ENCODE measurements around the gene PFDN1. TPM values are rescaled to one million over a fixed set of nuclear protein-coding genes. Genes with fewer than 3 reads are reported as not detected.

PFDN1 gene, protein sequence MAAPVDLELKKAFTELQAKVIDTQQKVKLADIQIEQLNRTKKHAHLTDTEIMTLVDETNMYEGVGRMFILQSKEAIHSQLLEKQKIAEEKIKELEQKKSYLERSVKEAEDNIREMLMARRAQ
- polyA plus RNA-seq: 147 and 159 TPM in 2 replicates
- 70.1 and 86.4 TPM in 2 replicates for polyA minus RNA-seq

DNA sequence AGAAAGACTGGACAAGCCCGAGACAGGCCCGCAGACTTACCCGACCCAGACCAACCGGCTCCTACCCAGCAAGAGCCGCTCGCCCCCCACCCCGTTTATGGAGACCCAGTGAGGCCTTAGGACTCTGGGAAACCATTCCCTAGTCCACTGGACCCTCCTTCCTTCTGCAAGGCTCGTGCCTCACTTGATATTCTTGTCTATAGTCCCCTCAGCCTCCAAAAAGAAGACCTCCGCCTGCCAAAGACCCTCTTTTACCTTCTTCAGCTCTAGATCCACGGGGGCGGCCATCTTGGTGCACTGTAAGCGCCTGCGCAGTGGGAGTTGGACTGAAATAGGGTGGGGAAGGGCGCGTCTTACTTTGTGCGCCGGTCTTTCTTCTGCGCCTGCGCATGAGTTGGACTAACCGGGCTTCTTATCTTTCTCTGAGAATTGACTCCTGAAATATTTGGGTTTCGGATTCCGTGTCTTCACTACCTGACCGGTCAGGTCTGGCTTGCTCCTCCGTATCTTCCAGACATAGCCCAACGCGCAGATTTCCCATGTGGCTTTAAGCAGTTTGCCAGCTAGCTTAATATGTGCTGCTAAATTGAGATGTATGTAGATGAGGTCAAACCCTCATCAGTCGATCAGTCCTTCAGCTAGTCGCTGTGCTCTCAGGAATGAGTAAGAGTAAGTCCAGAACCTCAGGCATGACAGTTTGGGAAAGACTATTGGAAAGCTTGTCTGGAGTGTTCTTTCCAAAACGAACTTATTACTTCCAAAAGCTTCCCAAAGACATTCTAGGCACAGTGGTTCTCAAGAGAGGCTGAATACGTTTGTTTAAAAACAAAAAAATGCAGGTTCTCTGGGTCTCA is at the start of gene PFDN1:
TSS of gene PFDN1 (minus strand) at position 316 of the 854 bp plus-strand sequence. CDS start at position 288, 28 bp downstream.
- peak within 1 kb of the TSS; percentile 81 for H3K4me3 ChIP-seq (ENCODE audit: low read length)
- H3K9me2 ChIP-seq (ENCODE audit: insufficient read depth, low read length): no peaks in the 10 kb centered on the region
- H3K9me3 ChIP-seq (ENCODE audit: low read length): no peaks in the 10 kb centered on the region
- H3K79me2 ChIP-seq (replicated peaks; ENCODE audit: insufficient read depth, low read length): peaks cover 29% of the 10 kb centered on the region
- H3K4me2 ChIP-seq (ENCODE audit: low read length): peak within 1 kb of the TSS; percentile 87
- H3K27ac ChIP-seq (ENCODE audit: low read length): peak within 1 kb of the TSS; percentile 83
- peak within 1 kb of the TSS; percentile 87 for H3K9ac ChIP-seq (ENCODE audit: low read length)
- H3K27me3 ChIP-seq (ENCODE audit: insufficient read depth, low read depth, low read length): no peaks in the 10 kb centered on the region
- H4K20me1 ChIP-seq (ENCODE audit: insufficient read depth): no peaks in the 10 kb centered on the region
- no peaks in the 10 kb centered on the region for H3K36me3 ChIP-seq (ENCODE audit: insufficient read depth, low read length)
- peak within 1 kb of the TSS; percentile 100 for H2AFZ ChIP-seq (ENCODE audit: low read depth, low read length)
- TF ChIP-seq REST (IDR thresholded peaks at IDR 0.05; ENCODE audit: borderline replicate concordance): peak; percentile 69
- TF ChIP-seq TAF1 (IDR thresholded peaks at IDR 0.05; ENCODE audit: low read depth): no peak
- no peak for TF ChIP-seq SMC3 (conservative IDR thresholded peaks at IDR 0.05; ENCODE audit: poor library complexity)
- peak; percentile 79 for TF ChIP-seq MXI1 (conservative IDR thresholded peaks at IDR 0.05; ENCODE audit: poor library complexity, severe bottlenecking)
- TF ChIP-seq EP300 (conservative IDR thresholded peaks at IDR 0.05; ENCODE audit: poor library complexity, severe bottlenecking): no peak
- TF ChIP-seq RAD21 (conservative IDR thresholded peaks at IDR 0.05): peak; percentile 12
- peak; percentile 93 for TF ChIP-seq POLR2AphosphoS5 (IDR thresholded peaks at IDR 0.05)
- H3F3A ChIP-seq (ENCODE audit: insufficient read depth, low read length, poor library complexity, severe bottlenecking): no peaks in the 10 kb centered on the region

GRCh38 chr5:140351609-140352334 is 48.9 kb upstream of the PFDN1 start:
- H3K27ac ChIP-seq (ENCODE audit: low read length): no peak overlapping the region
- no peaks in the 10 kb centered on the region for H3F3A ChIP-seq (ENCODE audit: insufficient read depth, low read length, poor library complexity, severe bottlenecking)
- no peaks in the 10 kb centered on the region for H3K9me3 ChIP-seq (ENCODE audit: low read length)
- no peaks in the 10 kb centered on the region for H3K9me2 ChIP-seq (ENCODE audit: insufficient read depth, low read length)
- no peak overlapping the region for H3K4me3 ChIP-seq (ENCODE audit: low read length)
- no peak overlapping the region for H3K4me2 ChIP-seq (ENCODE audit: low read length)
- no peaks in the 10 kb centered on the region for H3K36me3 ChIP-seq (ENCODE audit: insufficient read depth, low read length)
- no peaks in the 10 kb centered on the region for H3K79me2 ChIP-seq (replicated peaks; ENCODE audit: insufficient read depth, low read length)
- H3K27me3 ChIP-seq (ENCODE audit: insufficient read depth, low read depth, low read length): no peaks in the 10 kb centered on the region
- peak overlapping the region; percentile 19 for H2AFZ ChIP-seq (ENCODE audit: low read depth, low read length)
- TF ChIP-seq RAD21 (conservative IDR thresholded peaks at IDR 0.05) (peak; percentile 36), EP300 (conservative IDR thresholded peaks at IDR 0.05; ENCODE audit: poor library complexity, severe bottlenecking) (no peak), REST (IDR thresholded peaks at IDR 0.05; ENCODE audit: borderline replicate concordance) (no peak), SMC3 (conservative IDR thresholded peaks at IDR 0.05; ENCODE audit: poor library complexity) (no peak), MXI1 (conservative IDR thresholded peaks at IDR 0.05; ENCODE audit: poor library complexity, severe bottlenecking) (no peak), POLR2AphosphoS5 (IDR thresholded peaks at IDR 0.05) (no peak), TAF1 (IDR thresholded peaks at IDR 0.05; ENCODE audit: low read depth) (no peak), EZH2 (IDR thresholded peaks at IDR 0.05; ENCODE audit: borderline replicate concordance, insufficient read depth, low read length, poor library complexity, severe bottlenecking) (no peak)
- TF ChIP-seq, protein P1, sequence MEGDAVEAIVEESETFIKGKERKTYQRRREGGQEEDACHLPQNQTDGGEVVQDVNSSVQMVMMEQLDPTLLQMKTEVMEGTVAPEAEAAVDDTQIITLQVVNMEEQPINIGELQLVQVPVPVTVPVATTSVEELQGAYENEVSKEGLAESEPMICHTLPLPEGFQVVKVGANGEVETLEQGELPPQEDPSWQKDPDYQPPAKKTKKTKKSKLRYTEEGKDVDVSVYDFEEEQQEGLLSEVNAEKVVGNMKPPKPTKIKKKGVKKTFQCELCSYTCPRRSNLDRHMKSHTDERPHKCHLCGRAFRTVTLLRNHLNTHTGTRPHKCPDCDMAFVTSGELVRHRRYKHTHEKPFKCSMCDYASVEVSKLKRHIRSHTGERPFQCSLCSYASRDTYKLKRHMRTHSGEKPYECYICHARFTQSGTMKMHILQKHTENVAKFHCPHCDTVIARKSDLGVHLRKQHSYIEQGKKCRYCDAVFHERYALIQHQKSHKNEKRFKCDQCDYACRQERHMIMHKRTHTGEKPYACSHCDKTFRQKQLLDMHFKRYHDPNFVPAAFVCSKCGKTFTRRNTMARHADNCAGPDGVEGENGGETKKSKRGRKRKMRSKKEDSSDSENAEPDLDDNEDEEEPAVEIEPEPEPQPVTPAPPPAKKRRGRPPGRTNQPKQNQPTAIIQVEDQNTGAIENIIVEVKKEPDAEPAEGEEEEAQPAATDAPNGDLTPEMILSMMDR (IDR thresholded peaks at IDR 0.05; ENCODE audit: poor library complexity, severe bottlenecking): peak; percentile 73
- H3K9ac ChIP-seq (ENCODE audit: low read length): no peak overlapping the region
- no peaks in the 10 kb centered on the region for H4K20me1 ChIP-seq (ENCODE audit: insufficient read depth)
